K562 (cell line): ENCODE measurements around the gene TMED10.

Experiments
- DIDO1 ChIP-seq: fragments of 450-650 bp; IDR thresholded peaks from 2 replicates; pipeline ENCODE4 v1.6.1; 2016; ENCODE audit warnings: low read depth, missing biosample characterization, missing genetic modification characterization
- FOXA3 ChIP-seq, 2 experiments: fragments of 450-650 bp in 1 of 2; sonication (generic) in 1 of 2; formaldehyde crosslinking; IDR thresholded peaks in 1 of 2; conservative IDR thresholded peaks in 1 of 2; 2 replicates each; pipeline versions ENCODE4 v1.4.0 to v1.8.0; 2020 to 2022; ENCODE audit warnings: mild to moderate bottlenecking in 2 of 2, missing genetic modification reagents in 1 of 2
- GMEB1 ChIP-seq: fragments of 250-450 bp; sonication (Bioruptor Pico); IDR thresholded peaks from 2 replicates; pipeline ENCODE4 v1.4.0; 2020; ENCODE audit warnings: mild to moderate bottlenecking
- GTF2F1 ChIP-seq: IDR thresholded peaks from 2 replicates; pipeline ENCODE4 v1.6.1; 2011; ENCODE audit warnings: low read depth, low read length, improper control_type of control experiment

- TF ChIP-seq GTF2F1: no peak
- no peak for TF ChIP-seq GMEB1 (CRISPR knock-in tag)
- no peak for TF ChIP-seq FOXA3 (CRISPR knock-in tag; conservative IDR thresholded peaks at IDR 0.05 in 1 of 2, IDR thresholded peaks at IDR 0.05 in 1 of 2)
- TF ChIP-seq DIDO1: no peak
These were observed 10.5 kb upstream of the TMED10 start for GRCh38 chr14:75186953-75187352.
